Measurements from ENCODE around the gene APPL2. TPM values are rescaled to one million over a fixed set of nuclear protein-coding genes. Genes with fewer than 3 reads are reported as not detected.
"Not testable (repeated sequence)": the region's sequence is repeated elsewhere in the genome, so short reads cannot be mapped to it uniquely, and the experiment has no call there.

APPL2 gene
- total and polyA plus RNA-seq, 7 donors: 15.3 to 116 (median 46.5) TPM

DNA sequence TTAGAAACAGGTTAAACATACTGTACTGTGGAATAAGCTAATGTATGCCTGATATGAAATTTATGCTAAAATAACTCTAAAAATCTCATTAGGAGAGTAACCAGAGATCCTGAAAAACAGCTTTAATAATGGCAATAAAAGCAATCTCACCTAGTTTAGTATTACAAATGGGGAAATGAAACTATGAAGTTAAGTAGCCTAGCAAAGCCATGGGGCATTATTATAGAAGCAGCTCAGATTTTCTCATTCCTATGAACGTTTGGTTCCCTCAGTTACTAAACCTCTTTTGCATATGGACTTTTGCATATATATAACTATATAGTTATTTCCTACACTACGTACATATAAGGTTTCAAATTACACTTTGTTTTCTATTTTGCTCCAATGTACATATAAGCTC is 25.0 kb upstream of the APPL2 start:
- WGBS, 2 donors: 46 to 60% methylated on average over 2 of the region's 2 CpGs
- DNase-seq: no peak
- Histone ChIP-seq H3K4me1 (no peaks in the 10 kb centered on the region), H3K36me3 (no peaks in the 10 kb centered on the region), H3K4me3 (no peak overlapping the region), H3K27me3 (no peaks in the 10 kb centered on the region), H3K9me3 (no peaks in the 10 kb centered on the region), H3K27ac (no peak overlapping the region)
- TF ChIP-seq CTCF (IDR thresholded peaks at IDR 0.05): no peak
- TF ChIP-seq EP300 (IDR thresholded peaks at IDR 0.05): no peak
- TF ChIP-seq POLR2A (IDR thresholded peaks at IDR 0.05): no peak
- TF ChIP-seq POLR2AphosphoS5 (IDR thresholded peaks at IDR 0.05): no peak
- intact Hi-C loops (cut with DNase I): no loop called here

- H3K4me3 ChIP-seq: no peak overlapping the region
- WGBS, 2 donors: 83 to 86% methylated on average over 3 of the region's 3 CpGs
- DNase-seq: no peak
- H3K27me3 ChIP-seq: no peaks in the 10 kb centered on the region
- no peaks in the 10 kb centered on the region for H3K36me3 ChIP-seq
- no peak overlapping the region for H3K27ac ChIP-seq
- intact Hi-C loops (cut with DNase I): no loop called here
- H3K4me1 ChIP-seq: no peaks in the 10 kb centered on the region
- H3K9me3 ChIP-seq: no peaks in the 10 kb centered on the region
- no peak for TF ChIP-seq POLR2A (IDR thresholded peaks at IDR 0.05)
- TF ChIP-seq EP300 (IDR thresholded peaks at IDR 0.05): no peak
- no peak for TF ChIP-seq CTCF (IDR thresholded peaks at IDR 0.05)
- no peak for TF ChIP-seq POLR2AphosphoS5 (IDR thresholded peaks at IDR 0.05)
These were observed 23.3 kb upstream of the APPL2 start for GRCh38 chr12:105259226-105259625.

DNA sequence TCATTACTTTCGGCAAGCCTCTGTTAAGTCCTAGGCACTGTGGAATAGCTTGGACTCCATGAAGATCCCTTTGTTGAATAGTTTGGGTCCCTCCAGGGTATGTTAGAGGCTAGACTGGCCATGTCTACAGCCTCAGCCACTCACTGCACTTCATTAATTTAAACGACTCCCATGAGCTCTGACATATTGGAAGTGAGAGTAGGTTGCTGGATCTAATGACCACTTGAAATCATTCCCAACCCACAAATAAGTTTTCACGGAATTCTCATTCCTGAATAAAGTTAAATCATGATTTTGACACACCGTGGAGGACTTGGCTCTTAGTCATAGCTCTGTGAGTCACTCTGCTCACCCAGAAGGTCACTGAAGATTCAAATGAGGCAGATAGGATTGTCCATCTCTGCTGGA is 21.4 kb upstream of the APPL2 start:
- no peak for DNase-seq
- intact Hi-C loops (cut with DNase I): no loop called here
- Histone ChIP-seq H3K27ac (peak overlapping the region in 1 of 4 donors; percentile 29), H3K9me3 (no peaks in the 10 kb centered on the region), H3K27me3 (no peaks in the 10 kb centered on the region), H3K4me3 (no peak overlapping the region), H3K36me3 (no peaks in the 10 kb centered on the region), H3K4me1 (no peaks in the 10 kb centered on the region)
- 72 to 81% methylated on average over 4 of the region's 4 CpGs for WGBS, 2 donors
- no peak for TF ChIP-seq POLR2A (IDR thresholded peaks at IDR 0.05)
- TF ChIP-seq POLR2AphosphoS5 (IDR thresholded peaks at IDR 0.05): no peak
- no peak for TF ChIP-seq EP300 (IDR thresholded peaks at IDR 0.05)

DNA sequence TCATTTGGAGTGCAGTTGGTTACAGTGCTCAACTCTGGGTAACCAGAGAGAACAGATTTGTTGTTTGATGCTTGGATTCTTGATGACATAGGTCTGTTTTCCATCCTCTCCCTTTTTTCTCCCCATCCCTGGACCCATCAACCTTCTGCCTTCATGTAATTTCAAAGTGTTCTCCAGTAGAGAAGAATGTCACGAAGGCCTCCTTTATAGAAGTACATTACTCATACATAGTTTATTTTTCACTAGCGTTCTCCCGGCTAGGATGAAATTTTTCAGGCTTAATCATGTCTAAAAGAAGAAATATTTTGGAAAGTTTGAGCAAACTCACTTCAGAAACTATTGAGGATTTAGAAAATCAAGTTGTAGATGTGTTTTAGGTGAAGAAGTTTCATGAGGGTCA is 20.9 kb upstream of the APPL2 start:
- Histone ChIP-seq H3K4me3 (no peak overlapping the region), H3K36me3 (no peaks in the 10 kb centered on the region), H3K4me1 (no peaks in the 10 kb centered on the region), H3K27me3 (no peaks in the 10 kb centered on the region), H3K9me3 (no peaks in the 10 kb centered on the region), H3K27ac (peak overlapping the region in 1 of 4 donors; percentile 29)
- 85 to 94% methylated on average over 3 of the region's 3 CpGs for WGBS, 2 donors
- intact Hi-C loops (cut with DNase I): no loop called here
- no peak for DNase-seq
- TF ChIP-seq POLR2AphosphoS5 (IDR thresholded peaks at IDR 0.05) (no peak), EP300 (IDR thresholded peaks at IDR 0.05) (no peak), POLR2A (IDR thresholded peaks at IDR 0.05) (no peak), CTCF (IDR thresholded peaks at IDR 0.05) (no peak)

DNA sequence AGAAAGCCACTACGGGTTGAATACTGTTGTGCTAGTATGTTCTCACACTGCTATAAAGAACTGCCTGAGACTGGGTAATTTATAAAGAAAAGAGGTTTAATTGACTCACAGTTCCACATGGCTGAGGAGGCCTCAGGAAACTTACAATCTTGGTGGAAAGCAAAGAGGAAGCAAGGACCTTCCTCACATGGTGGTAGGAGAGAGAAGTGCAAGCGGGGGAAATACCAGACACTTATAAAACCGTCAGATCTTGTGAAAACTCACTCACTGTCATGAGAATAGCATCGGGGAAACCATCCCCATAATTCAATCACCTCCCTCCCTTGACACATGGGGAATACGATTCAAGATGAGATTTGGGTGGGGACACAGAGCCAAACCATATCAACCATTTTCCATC is 20.5 kb upstream of the APPL2 start:
- H3K4me1 ChIP-seq; H3K36me3 ChIP-seq; intact Hi-C loops (cut with DNase I); DNase-seq; H3K27me3 ChIP-seq; H3K9me3 ChIP-seq; H3K4me3 ChIP-seq: not testable (repeated sequence)
- WGBS, 2 donors: 84 to 89% methylated on average over 5 of the region's 5 CpGs
- peak overlapping the region in 1 of 4 donors; percentile 29 for H3K27ac ChIP-seq

DNA sequence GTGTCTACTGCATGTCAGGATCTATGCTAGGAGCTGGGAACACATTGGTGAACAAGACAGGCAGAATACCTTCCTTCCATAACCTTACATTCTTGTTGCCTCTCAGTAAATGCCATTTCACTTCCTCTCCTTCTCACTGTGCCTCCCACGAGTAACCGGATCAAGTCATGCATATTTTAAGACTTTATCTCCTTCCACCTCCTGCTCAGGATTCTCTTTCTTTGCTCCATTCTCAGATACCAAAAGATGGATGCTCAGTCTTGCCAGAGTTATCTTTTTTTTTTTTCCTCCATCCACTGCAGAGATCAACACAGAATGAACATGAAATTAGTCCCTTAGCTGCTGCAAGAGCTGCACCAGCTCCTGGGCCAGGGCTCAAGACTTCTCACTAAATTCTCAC is 20.0 kb upstream of the APPL2 start:
- Histone ChIP-seq H3K4me1 (no peaks in the 10 kb centered on the region), H3K36me3 (no peaks in the 10 kb centered on the region)
- 60 to 77% methylated on average over 2 of the region's 2 CpGs for WGBS, 2 donors

More for the DNA sequence above, 20.0 kb upstream of the APPL2 start:
- TF ChIP-seq POLR2AphosphoS5 (IDR thresholded peaks at IDR 0.05) (no peak), EP300 (IDR thresholded peaks at IDR 0.05) (no peak), CTCF (IDR thresholded peaks at IDR 0.05) (no peak), POLR2A (IDR thresholded peaks at IDR 0.05) (no peak)
- H3K9me3 ChIP-seq: no peaks in the 10 kb centered on the region
- H3K27ac ChIP-seq: no peak overlapping the region
- H3K4me3 ChIP-seq: no peak overlapping the region
- no peaks in the 10 kb centered on the region for H3K27me3 ChIP-seq
- intact Hi-C loops (cut with DNase I): no loop called here
- no peak for DNase-seq

Measured in sigmoid colon (tissue), 7 donors.